GM12801 (cell line): ENCODE data around the gene MME.

Source experiments
- TF ChIP-seq, protein P1 (sequence below): IDR thresholded peaks from one replicate; pipeline ENCODE4 v1.5.1; 2011; ENCODE audit warnings: control low read depth; ENCODE audit not compliant: insufficient read length; ENCODE audit errors: extremely low read depth

Gene MME

DNA sequence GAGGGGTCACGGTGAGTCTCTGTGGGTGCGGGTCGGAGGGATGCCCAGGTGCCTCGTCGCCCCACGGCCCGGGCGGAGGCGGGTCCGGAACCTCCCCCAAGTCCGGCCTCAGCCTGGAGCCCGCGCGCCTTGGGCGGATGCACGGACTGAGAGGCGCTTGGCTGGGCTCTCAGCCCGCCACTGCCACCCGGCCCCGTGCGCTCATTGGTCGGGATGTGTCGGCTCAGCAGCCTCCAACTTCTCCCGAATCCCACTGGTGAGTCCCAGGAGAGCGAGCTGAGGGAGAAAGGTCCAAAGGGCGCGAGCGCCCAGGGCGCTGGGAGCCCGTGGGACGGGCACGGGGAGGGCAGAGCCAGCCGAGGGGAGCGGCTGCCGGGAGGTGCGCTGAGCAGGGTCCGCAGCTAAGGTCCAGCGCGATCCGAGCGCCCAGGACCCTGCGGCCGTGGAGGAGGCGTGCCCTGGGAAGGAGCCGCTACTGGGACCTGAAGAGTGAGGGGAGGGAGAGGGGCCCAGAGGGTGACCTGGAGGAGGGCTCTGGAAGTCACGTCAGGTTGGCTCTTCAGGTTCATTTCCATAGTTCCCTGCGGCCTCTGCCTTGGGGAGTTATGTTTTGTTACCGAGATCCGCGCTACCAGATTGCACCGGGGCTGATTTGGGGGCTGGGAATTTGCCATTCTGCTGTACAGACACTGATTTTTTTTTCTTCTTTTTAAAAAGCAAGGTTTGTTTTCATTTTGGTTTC lies at the start of gene MME:
Gene MME, plus strand, starts transcription at position 574 of the 742 bp plus-strand sequence. CDS start 3,849 bp downstream, outside the sequence.
- TF ChIP-seq, protein P1, sequence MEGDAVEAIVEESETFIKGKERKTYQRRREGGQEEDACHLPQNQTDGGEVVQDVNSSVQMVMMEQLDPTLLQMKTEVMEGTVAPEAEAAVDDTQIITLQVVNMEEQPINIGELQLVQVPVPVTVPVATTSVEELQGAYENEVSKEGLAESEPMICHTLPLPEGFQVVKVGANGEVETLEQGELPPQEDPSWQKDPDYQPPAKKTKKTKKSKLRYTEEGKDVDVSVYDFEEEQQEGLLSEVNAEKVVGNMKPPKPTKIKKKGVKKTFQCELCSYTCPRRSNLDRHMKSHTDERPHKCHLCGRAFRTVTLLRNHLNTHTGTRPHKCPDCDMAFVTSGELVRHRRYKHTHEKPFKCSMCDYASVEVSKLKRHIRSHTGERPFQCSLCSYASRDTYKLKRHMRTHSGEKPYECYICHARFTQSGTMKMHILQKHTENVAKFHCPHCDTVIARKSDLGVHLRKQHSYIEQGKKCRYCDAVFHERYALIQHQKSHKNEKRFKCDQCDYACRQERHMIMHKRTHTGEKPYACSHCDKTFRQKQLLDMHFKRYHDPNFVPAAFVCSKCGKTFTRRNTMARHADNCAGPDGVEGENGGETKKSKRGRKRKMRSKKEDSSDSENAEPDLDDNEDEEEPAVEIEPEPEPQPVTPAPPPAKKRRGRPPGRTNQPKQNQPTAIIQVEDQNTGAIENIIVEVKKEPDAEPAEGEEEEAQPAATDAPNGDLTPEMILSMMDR, result no peak

DNA sequence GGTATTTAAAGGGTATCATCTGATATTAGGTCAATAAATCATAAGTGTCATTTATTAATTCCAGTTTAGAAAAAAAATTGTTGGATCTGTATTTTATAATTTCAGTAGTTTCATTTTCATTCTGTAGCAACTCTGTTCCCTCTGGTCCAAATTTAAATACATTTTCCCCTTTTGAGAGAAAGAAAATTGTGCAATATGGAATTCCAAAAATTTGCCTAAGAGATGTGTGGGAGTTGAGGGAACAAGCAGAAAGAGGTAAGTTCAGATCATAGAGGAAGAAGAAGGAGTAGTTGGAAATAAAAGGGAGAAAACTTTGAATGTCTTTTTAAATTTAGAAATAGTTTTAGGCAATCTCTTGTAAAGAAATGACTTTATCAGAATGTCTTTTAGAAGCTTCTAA lies 48.9 kb upstream of the MME start:
- TF ChIP-seq, protein P1, result no peak

DNA sequence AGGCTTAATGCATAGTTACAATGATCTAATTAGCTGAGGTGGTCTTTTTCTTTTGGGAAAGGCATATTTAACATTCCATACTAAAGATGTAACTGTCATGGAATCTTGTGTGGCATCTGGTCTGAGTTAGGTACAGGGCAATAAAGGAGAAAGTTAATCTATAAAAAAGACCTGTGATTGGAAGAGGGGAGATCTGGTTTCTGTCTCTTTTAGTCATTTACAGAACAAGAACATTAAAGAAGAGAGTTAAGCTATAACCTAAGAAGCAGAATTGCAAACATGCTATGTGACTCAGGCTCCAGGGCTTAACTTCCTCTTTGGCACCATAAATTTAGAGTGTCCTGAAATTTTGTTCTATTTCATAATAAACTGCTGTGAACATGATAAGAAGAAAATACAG lies 47.2 kb upstream of the MME start:
- TF ChIP-seq, protein P1, result no peak

DNA sequence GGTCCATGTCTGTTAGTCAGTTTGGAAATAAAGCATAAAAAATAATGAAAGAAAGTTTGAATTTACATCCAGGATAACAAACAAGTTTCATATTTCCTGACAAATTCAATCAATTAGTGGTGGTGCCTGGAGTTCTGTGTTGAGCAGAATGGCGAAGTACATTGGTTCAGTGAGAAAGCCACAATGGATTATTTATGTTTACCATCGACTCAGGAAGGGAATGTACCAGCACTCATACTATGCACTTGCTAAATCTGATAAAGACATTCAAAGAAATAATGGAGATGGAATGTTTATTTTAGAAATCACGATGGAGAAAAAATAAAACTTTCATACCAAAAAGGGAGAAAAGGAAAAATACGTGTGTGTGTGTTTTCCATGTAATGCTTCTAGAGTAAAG lies 45.3 kb upstream of the MME start:
- TF ChIP-seq, protein P1, result no peak

DNA sequence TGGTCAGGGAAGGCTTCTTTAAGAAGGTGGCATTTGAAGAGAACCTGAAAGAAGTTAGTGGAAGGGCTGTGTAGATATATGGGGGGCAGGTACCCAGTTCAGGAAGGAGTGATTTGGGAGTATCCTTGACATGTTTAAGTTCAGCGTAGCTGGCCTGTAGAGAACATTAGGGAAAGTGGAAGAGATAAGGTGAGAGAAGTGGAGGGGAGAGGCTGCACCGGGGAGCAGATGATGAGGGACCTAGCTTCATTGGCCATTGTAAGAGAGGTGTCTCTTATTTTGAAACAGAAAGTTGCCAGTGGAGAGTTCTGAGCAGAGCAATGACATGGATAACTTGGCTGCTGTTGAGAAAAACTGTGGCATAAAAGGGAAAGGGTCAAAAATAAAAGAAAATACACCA lies 44.6 kb upstream of the MME start:
- TF ChIP-seq, protein P1, result no peak

DNA sequence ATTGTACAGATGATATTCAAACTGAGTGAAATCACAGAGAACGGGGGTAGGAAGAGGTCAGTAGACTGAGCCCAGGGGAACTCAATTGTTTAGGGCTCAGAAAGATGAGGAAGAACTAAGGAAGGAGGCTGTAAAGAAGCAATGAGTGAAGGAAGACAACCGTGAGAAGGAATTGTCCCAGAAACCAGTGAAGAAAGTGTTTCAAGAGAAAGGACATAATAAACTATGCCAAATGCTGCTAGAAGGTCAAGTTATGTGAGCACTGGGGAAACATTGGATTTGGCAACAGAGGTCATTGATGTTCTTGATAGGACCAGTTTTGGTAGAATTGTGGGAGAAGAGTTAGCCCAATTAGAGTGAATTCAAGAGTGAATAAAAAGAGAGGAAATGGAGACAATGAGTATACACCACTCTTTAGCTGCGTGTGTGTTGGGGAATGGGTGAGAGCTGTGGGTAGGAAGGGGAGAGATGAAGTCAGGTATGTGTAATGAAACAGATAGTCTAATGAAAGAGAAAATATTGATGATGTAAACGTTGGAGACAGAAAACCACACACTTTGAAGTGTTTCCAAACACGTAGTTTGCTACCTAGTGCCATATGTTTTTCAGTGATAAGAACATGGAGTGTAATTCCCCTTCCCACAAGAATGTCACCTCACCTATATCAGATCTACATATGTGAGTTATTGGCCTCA lies 42.5 kb upstream of the MME start:
- TF ChIP-seq, protein P1, result no peak

DNA sequence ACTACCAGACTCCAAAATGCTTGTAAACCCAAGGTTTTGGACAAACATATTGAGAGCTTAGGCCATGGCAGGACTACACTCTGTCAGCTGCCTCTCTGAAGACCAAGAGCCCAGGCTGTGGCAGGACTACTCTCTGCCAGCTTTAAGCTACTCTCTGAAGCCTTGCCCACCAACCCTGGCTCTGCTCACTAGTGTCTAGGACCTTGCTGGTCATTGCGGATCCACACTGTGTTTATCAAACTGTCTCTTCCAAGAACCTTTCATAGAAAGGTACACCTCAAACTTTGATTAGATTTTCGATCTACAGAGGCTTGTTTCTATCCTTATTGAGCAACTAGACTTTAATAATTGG lies 41.9 kb upstream of the MME start:
- TF ChIP-seq, protein P1, result no peak
